Transverse colon (tissue), 3 donors: ENCODE data around the gene EVA1C.

Experiments
- POLR2A ChIP-seq: fragments of 450-650 bp; IDR thresholded peaks from one replicate; pipeline ENCODE4 v1.6.1; 2016; ENCODE audit warnings: antibody characterized with exemption, mild to moderate bottlenecking, moderate library complexity
- TF ChIP-seq, protein P1 (sequence below), 5 experiments: fragments of 200-600 bp in 3 of 5; fragments of 450-650 bp in 2 of 5; sonication (generic) in 3 of 5; IDR thresholded peaks; 1 replicate in 2 of 5; 2 replicates in 3 of 5; pipeline ENCODE4 v1.5.1; 2016 to 2017; ENCODE audit warnings: antibody characterized with exemption in 5 of 5, inconsistent platforms in 3 of 5, mild to moderate bottlenecking in 2 of 5, moderate library complexity in 1 of 5

GRCh38 chr21:32525282-32525681, 112.8 kb downstream of the EVA1C start:
- no peak for TF ChIP-seq POLR2A
- TF ChIP-seq, protein P1, sequence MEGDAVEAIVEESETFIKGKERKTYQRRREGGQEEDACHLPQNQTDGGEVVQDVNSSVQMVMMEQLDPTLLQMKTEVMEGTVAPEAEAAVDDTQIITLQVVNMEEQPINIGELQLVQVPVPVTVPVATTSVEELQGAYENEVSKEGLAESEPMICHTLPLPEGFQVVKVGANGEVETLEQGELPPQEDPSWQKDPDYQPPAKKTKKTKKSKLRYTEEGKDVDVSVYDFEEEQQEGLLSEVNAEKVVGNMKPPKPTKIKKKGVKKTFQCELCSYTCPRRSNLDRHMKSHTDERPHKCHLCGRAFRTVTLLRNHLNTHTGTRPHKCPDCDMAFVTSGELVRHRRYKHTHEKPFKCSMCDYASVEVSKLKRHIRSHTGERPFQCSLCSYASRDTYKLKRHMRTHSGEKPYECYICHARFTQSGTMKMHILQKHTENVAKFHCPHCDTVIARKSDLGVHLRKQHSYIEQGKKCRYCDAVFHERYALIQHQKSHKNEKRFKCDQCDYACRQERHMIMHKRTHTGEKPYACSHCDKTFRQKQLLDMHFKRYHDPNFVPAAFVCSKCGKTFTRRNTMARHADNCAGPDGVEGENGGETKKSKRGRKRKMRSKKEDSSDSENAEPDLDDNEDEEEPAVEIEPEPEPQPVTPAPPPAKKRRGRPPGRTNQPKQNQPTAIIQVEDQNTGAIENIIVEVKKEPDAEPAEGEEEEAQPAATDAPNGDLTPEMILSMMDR (IDR thresholded peaks at IDR 0.05), result no peak
